ENCODE data around the gene CASKIN1.

CASKIN1 gene

GRCh38 chr16:2129251-2129650 lies 67.2 kb downstream of the CASKIN1 start:
- DNase-seq: peak; percentile 86

DNA sequence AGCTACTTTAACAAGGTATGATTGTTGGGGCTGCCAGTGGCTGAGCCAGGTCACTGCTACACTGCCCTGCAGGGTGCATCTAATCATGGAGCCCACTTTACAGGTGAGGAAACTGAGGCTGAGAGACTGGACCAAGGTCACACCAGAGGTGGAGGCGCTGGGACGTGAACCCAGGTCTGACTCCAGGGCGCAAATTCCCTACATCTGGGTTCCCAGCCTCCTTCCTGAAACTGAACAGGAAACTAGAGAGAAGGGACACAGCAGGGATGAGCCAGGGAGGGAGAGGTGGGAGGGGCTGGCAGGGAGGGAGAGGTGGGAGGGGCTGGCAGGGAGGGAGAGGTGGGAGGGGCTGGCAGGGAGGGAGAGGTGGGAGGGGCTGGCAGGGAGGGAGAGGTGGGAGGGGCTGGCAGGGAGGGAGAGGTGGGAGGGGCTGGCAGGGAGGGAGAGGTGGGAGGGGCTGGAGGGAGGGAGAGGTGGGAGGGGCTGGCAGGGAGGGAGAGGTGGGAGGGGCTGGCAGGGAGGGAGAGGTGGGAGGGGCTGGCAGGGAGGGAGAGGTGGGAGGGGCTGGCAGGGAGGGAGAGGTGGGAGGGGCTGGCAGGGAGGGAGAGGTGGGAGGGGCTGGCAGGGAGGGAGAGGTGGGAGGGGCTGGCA lies 68.7 kb downstream of the CASKIN1 start:
- peak; percentile 67 for DNase-seq
